22Rv1 (cell line): Measurements from ENCODE around the gene ZNF836.

ENCODE experiments used
- CTCF ChIP-seq: fragments of 450-650 bp; IDR thresholded peaks from 2 replicates; pipeline ENCODE4 v1.5.1; 2017; ENCODE audit warnings: mild to moderate bottlenecking
- ZFX ChIP-seq: fragments of 450-650 bp; IDR thresholded peaks from 2 replicates; pipeline ENCODE4 v1.6.1; 2017; ENCODE audit warnings: antibody characterized with exemption, borderline replicate concordance

- no peak for TF ChIP-seq CTCF
- TF ChIP-seq ZFX = no peak
Observed at GRCh38 chr19:52142001-52142595, 29.3 kb downstream of the ZNF836 start.
